ENCODE measurements around the gene DNAI4. TPM values are rescaled to one million over a fixed set of nuclear protein-coding genes. Genes with fewer than 3 reads are reported as not detected.
A peak's percentile ranks its signal among the peaks of the same experiment; 100 is the strongest.

The DNAI4 gene
- total and polyA plus RNA-seq, 2 experiments from 2014 or later, result 3.2 to 9.9 TPM

DNA sequence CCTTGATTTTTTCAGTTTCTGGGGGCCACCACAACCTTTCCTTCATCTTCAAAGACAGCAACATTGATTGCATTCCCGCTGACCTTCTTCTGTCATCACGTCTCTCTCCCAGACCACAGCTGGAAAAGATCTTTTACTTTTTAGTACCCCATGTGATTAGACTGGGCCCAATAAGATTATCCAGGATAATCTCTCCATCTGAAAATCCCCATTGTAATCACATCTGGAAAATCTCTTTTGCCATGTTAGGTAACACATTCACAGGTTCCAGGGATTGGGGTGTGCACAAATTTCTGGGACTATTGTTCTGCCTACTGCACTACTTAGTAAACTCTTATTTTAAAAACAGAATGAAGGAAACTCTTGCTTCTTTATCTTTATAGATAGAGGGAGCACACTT, 76.5 kb downstream of the DNAI4 start:
- Histone ChIP-seq H2AFZ (no peak overlapping the region), H3F3A (ENCODE audit: insufficient read depth) (no peaks in the 10 kb centered on the region), H3K27me3 (replicated peaks; ENCODE audit: insufficient read depth) (no peaks in the 10 kb centered on the region), H3K79me2 (ENCODE audit: insufficient read depth) (no peaks in the 10 kb centered on the region), H3K4me1 (ENCODE audit: insufficient read depth) (no peaks in the 10 kb centered on the region), H3K9ac (no peak overlapping the region), H3K9me3 (ENCODE audit: low read depth) (no peaks in the 10 kb centered on the region), H3K4me3 (no peak overlapping the region), H3K9me2 (ENCODE audit: insufficient read depth) (no peaks in the 10 kb centered on the region), H3K27ac (no peak overlapping the region), H3K4me2 (ENCODE audit: unreplicated experiment) (no peak overlapping the region), H4K20me1 (ENCODE audit: insufficient read depth) (no peaks in the 10 kb centered on the region), H3K36me3 (ENCODE audit: low read depth) (no peaks in the 10 kb centered on the region)
- DNase-seq, result no peak
- 54 to 58% methylated on average over 2 of the region's 2 CpGs for WGBS, 2 experiments (ENCODE audit: low coverage in 1 of 2, low lambda C conversion rate in 2 of 2, missing lambda C conversion rate in 2 of 2)
- in situ Hi-C loops (cut with MboI), result no loop called here
- no peak for TF ChIP-seq EZH2phosphoT487 (IDR thresholded peaks at IDR 0.05; ENCODE audit: insufficient read depth, low read depth)
- TF ChIP-seq EZH2 (IDR thresholded peaks at IDR 0.05; ENCODE audit: insufficient read depth, poor library complexity, severe bottlenecking), result no peak

DNA sequence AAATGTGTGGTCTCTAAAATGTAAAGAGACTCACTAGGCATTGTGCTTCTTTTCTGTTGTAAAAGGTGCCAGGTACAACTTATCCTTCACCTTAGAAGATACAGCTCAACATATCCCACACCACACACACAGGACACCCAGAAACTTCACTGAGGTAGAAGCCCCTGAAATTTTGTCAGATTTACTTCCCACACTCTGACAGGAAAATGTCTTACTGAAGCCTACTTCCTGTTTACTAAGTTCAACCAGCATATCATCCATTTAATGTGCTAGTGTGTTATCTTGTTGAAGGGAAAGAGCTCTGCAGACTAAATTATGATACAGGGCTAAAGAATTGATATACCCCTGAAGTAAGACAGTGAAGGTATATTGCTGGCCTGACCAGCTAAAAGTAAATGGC, 83.7 kb downstream of the DNAI4 start:
- Histone ChIP-seq H3K9me3 (ENCODE audit: low read depth) (no peaks in the 10 kb centered on the region), H3K79me2 (ENCODE audit: insufficient read depth) (no peaks in the 10 kb centered on the region), H3K4me1 (ENCODE audit: insufficient read depth) (no peaks in the 10 kb centered on the region), H3K9me2 (ENCODE audit: insufficient read depth) (no peaks in the 10 kb centered on the region), H3K36me3 (ENCODE audit: low read depth) (no peaks in the 10 kb centered on the region), H3K9ac (no peak overlapping the region), H3K4me3 (no peak overlapping the region), H3F3A (ENCODE audit: insufficient read depth) (no peaks in the 10 kb centered on the region), H3K4me2 (ENCODE audit: unreplicated experiment) (no peak overlapping the region), H4K20me1 (ENCODE audit: insufficient read depth) (no peaks in the 10 kb centered on the region), H3K27me3 (replicated peaks; ENCODE audit: insufficient read depth) (no peaks in the 10 kb centered on the region), H2AFZ (no peak overlapping the region), H3K27ac (no peak overlapping the region)
- no peak for DNase-seq
- TF ChIP-seq EZH2phosphoT487 (IDR thresholded peaks at IDR 0.05; ENCODE audit: insufficient read depth, low read depth) (no peak), EZH2 (IDR thresholded peaks at IDR 0.05; ENCODE audit: insufficient read depth, poor library complexity, severe bottlenecking) (no peak)
- in situ Hi-C loops (cut with MboI), result no loop called here

DNA sequence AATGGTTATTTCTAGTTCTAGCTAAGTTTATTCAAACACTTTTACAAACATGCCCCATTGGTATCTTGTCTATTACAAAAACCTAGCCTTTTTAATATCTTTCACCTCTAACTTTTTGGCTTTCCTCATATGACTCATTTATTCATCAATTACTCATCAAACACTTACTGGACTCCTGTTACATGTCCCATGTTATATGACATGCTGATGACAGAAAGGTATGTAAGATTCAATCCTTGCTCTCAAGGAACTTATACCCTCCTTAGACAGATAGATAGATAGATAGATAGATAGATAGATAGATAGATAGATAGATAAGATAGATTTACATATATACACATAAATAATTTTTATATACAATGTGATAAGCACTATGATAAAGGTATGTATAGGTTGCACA, 89.7 kb downstream of the DNAI4 start:
- H3K27ac ChIP-seq, result no peak overlapping the region
- H3K36me3 ChIP-seq (ENCODE audit: low read depth), result no peaks in the 10 kb centered on the region
- H3K4me2 ChIP-seq (ENCODE audit: unreplicated experiment), result no peak overlapping the region
- H2AFZ ChIP-seq, result no peak overlapping the region
- H3K27me3 ChIP-seq (replicated peaks; ENCODE audit: insufficient read depth), result no peaks in the 10 kb centered on the region
- no peaks in the 10 kb centered on the region; the same call in 1 of the 2 replicates for H3K4me1 ChIP-seq (ENCODE audit: insufficient read depth)
- in situ Hi-C loops (cut with MboI), result no loop called here
- no peaks in the 10 kb centered on the region for H3F3A ChIP-seq (ENCODE audit: insufficient read depth)
- no peaks in the 10 kb centered on the region for H3K9me2 ChIP-seq (ENCODE audit: insufficient read depth)
- H3K9ac ChIP-seq, result no peak overlapping the region
- H3K9me3 ChIP-seq (ENCODE audit: low read depth), result no peaks in the 10 kb centered on the region
- H3K4me3 ChIP-seq, result no peak overlapping the region
- H4K20me1 ChIP-seq (ENCODE audit: insufficient read depth), result no peaks in the 10 kb centered on the region
- peak; percentile 9 for DNase-seq
- TF ChIP-seq EZH2 (IDR thresholded peaks at IDR 0.05; ENCODE audit: insufficient read depth, poor library complexity, severe bottlenecking) (no peak), EZH2phosphoT487 (IDR thresholded peaks at IDR 0.05; ENCODE audit: insufficient read depth, low read depth) (no peak)
- no peaks in the 10 kb centered on the region for H3K79me2 ChIP-seq (ENCODE audit: insufficient read depth)

DNA sequence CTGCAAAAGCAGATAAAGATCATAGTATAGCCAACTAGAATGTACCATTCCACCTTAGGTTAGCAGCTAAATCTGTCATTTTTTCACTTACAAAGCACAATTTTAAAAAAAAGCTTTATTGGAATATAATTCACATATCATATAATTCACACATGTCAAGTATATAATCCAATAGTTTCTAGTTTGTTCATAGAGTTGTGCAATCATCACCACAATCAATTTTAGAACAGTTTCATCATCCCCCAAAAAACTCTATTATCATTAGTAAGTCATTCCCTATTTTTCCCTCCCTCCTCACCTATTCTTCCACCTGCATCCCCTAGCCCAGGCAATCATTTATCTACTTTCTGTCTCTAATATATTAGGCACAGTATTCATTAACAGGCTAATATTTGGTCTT, 91.5 kb downstream of the DNAI4 start:
- TF ChIP-seq EZH2 (IDR thresholded peaks at IDR 0.05; ENCODE audit: insufficient read depth, poor library complexity, severe bottlenecking) (no peak), EZH2phosphoT487 (IDR thresholded peaks at IDR 0.05; ENCODE audit: insufficient read depth, low read depth) (no peak)
- no peaks in the 10 kb centered on the region for H3K36me3 ChIP-seq (ENCODE audit: low read depth)

DNA sequence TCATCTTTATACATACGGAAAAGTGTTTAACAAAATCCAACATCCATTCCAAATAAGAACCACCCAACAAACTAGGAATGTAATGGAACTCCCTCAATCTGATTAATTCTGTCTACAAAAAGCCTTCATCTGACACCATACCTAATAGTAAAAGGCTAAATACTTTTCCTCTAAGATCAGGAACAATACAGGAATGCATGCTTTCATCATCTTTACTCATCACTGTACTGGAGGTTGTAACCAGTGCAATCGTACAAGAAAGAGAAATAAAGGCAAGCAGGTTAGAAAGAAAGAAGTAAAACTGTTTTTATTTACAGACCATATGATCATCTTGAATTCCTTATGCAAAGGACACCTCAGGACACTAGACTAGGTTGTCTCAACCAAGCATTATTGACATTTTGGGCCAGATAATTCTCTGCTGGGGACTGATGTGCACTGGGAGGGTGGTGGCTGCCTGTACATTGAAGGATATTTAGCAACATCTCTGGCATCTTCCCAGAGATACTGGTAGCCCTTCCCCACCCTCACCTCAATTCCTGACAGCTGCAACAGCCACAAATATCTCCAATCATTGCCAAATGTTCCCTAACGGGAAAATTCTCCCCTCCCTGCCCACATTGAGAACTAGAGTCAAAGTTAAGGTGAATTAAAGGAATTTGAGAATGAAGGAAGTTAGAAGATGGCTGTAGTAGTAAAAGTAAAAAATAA, 93.0 kb downstream of the DNAI4 start:
- no peak overlapping the region for H2AFZ ChIP-seq
- peak; percentile 36 for DNase-seq

More for the DNA sequence above, 91.5 kb downstream of the DNAI4 start:
- Histone ChIP-seq H3K9ac (no peak overlapping the region), H3K9me3 (ENCODE audit: low read depth) (no peaks in the 10 kb centered on the region), H4K20me1 (ENCODE audit: insufficient read depth) (no peaks in the 10 kb centered on the region), H3K27ac (no peak overlapping the region), H3K4me3 (no peak overlapping the region), H3F3A (ENCODE audit: insufficient read depth) (no peaks in the 10 kb centered on the region), H3K9me2 (ENCODE audit: insufficient read depth) (no peaks in the 10 kb centered on the region), H3K27me3 (replicated peaks; ENCODE audit: insufficient read depth) (no peaks in the 10 kb centered on the region), H3K4me2 (ENCODE audit: unreplicated experiment) (no peak overlapping the region), H3K4me1 (ENCODE audit: insufficient read depth) (no peaks in the 10 kb centered on the region; the same call in 1 of the 2 replicates), H2AFZ (no peak overlapping the region), H3K79me2 (ENCODE audit: insufficient read depth) (no peaks in the 10 kb centered on the region)
- in situ Hi-C loops (cut with MboI), result no loop called here
- peak; percentile 1 for DNase-seq

More for the DNA sequence above, 93.0 kb downstream of the DNAI4 start:
- Histone ChIP-seq H3K79me2 (ENCODE audit: insufficient read depth) (no peaks in the 10 kb centered on the region), H3K9me2 (ENCODE audit: insufficient read depth) (no peaks in the 10 kb centered on the region), H3K4me2 (ENCODE audit: unreplicated experiment) (peak overlapping the region; percentile 8), H3K36me3 (ENCODE audit: low read depth) (no peaks in the 10 kb centered on the region), H3K9ac (no peak overlapping the region), H3K9me3 (ENCODE audit: low read depth) (no peaks in the 10 kb centered on the region), H3K4me1 (ENCODE audit: insufficient read depth) (no peaks in the 10 kb centered on the region; the same call in 1 of the 2 replicates), H3F3A (ENCODE audit: insufficient read depth) (no peaks in the 10 kb centered on the region), H4K20me1 (ENCODE audit: insufficient read depth) (no peaks in the 10 kb centered on the region), H3K27ac (no peak overlapping the region), H3K4me3 (no peak overlapping the region), H3K27me3 (replicated peaks; ENCODE audit: insufficient read depth) (no peaks in the 10 kb centered on the region)
- 51 to 54% methylated on average over 3 of the region's 3 CpGs for WGBS, 2 experiments (ENCODE audit: low coverage in 1 of 2, low lambda C conversion rate in 2 of 2, missing lambda C conversion rate in 2 of 2)
- TF ChIP-seq EZH2 (IDR thresholded peaks at IDR 0.05; ENCODE audit: insufficient read depth, poor library complexity, severe bottlenecking) (no peak), EZH2phosphoT487 (IDR thresholded peaks at IDR 0.05; ENCODE audit: insufficient read depth, low read depth) (no peak)
- in situ Hi-C loops (cut with MboI), result no loop called here
